Activated CD4-positive, alpha-beta T cell treated with anti-CD3 and anti-CD28 coated beads for 36 hours (primary cell): ENCODE measurements around the gene PHPT1. TPM values are rescaled to one million over a fixed set of nuclear protein-coding genes. Genes with fewer than 3 reads are reported as not detected.
A peak's percentile ranks its signal among the peaks of the same experiment; 100 is the strongest.

Experiments
- microRNA-seq: library from miRNA; unstranded; fragments of <30 nt; microRNA quantifications from one replicate; pipeline ENCODE4 v1.2.0, GENCODE V29; 2021; ENCODE audit warnings: borderline replicate concordance
- total RNA-seq, 2 experiments: library from RNA; stranded (reverse); gene quantifications; one replicate each; pipeline ENCODE4 v1.2.3, GENCODE V29; 2021

The PHPT1 gene
- total RNA-seq, 2 experiments from 2014 or later: 94.5 to 98.9 TPM

Small RNA genes within 50 kb of the gene (microRNA-seq; reads per million reads assigned to microRNA genes)
- gene MIR4292 (not detected), gene MIR4479 (5.3 reads per million, percentile 16 among the genes with 10 or more reads in this experiment)

Other genes with a start within 250 kb of the PHPT1 start
- gene EGFL7, start 186.5 kb upstream of the PHPT1 start, total RNA-seq: 1 to 10 TPM; 1.2 to 1.4 TPM
- 10 to 100 TPM in 1 of 2 experiments, 1 to 10 TPM in 1; 9.0 to 10.4 TPM for gene AGPAT2, start 162.0 kb upstream of the PHPT1 start, total RNA-seq
- under 1 TPM; 0.21 to 0.25 TPM for gene DIPK1B, start 136.8 kb upstream of the PHPT1 start, total RNA-seq
- 1 to 10 TPM in 1 of 2 experiments, under 1 TPM in 1; 0.71 to 1.2 TPM for gene LCN10, start 106.5 kb upstream of the PHPT1 start, total RNA-seq
- gene LCN6, start 100.9 kb upstream of the PHPT1 start, total RNA-seq: not detected
- gene LCN8, start 91.2 kb upstream of the PHPT1 start, total RNA-seq: not detected
- gene LCN15, start 84.9 kb upstream of the PHPT1 start, total RNA-seq: not detected
- 10 to 100 TPM; 30.9 to 47.1 TPM for gene TMEM141, start 58.1 kb upstream of the PHPT1 start, total RNA-seq
- under 1 TPM; 0.47 to 0.55 TPM for gene CCDC183, start 53.1 kb upstream of the PHPT1 start, total RNA-seq
- gene RABL6, start 41.5 kb upstream of the PHPT1 start, total RNA-seq: 10 to 100 TPM; 66.2 to 71.8 TPM
- gene AJM1, start 6.9 kb upstream of the PHPT1 start, total RNA-seq: 1 to 10 TPM; 4.3 to 4.8 TPM
- 10 to 100 TPM; 16.6 to 17.5 TPM for gene MAMDC4, start 2.9 kb downstream of the PHPT1 start, total RNA-seq
- 100 to 1,000 TPM; 282 to 320 TPM for gene EDF1, start 16.9 kb downstream of the PHPT1 start, total RNA-seq
- 10 to 100 TPM; 37.4 to 46.2 TPM for gene TRAF2, start 37.1 kb downstream of the PHPT1 start, total RNA-seq
- gene FBXW5, start 95.3 kb downstream of the PHPT1 start, total RNA-seq: 10 to 100 TPM; 54.4 to 66.4 TPM
- under 1 TPM in 1 of 2 experiments, not detected in 1; 0.77 TPM for gene C8G, start 95.8 kb downstream of the PHPT1 start, total RNA-seq
- gene LCN12, start 102.9 kb downstream of the PHPT1 start, total RNA-seq: 1 to 10 TPM; 1.1 to 1.5 TPM
- gene PTGDS, start 128.1 kb downstream of the PHPT1 start, total RNA-seq: not detected
- gene LCNL1, start 133.6 kb downstream of the PHPT1 start, total RNA-seq: not detected
- 10 to 100 TPM; 52.7 to 67.1 TPM for gene PAXX, start 143.0 kb downstream of the PHPT1 start, total RNA-seq
- not detected for gene CLIC3, start 147.2 kb downstream of the PHPT1 start, total RNA-seq
- gene ABCA2, start 178.8 kb downstream of the PHPT1 start, total RNA-seq: 10 to 100 TPM; 20.4 to 23.7 TPM
- gene FUT7, start 182.7 kb downstream of the PHPT1 start, total RNA-seq: 1 to 10 TPM; 1.3 to 1.6 TPM
- 10 to 100 TPM; 21.0 to 23.1 TPM for gene NPDC1, start 196.8 kb downstream of the PHPT1 start, total RNA-seq
- under 1 TPM in 1 of 2 experiments, not detected in 1; 0.19 TPM for gene ENTPD2, start 204.7 kb downstream of the PHPT1 start, total RNA-seq
- gene SAPCD2, start 221.1 kb downstream of the PHPT1 start, total RNA-seq: 1 to 10 TPM; 6.4 to 8.8 TPM
- 10 to 100 TPM; 12.5 to 14.4 TPM for gene UAP1L1, start 228.1 kb downstream of the PHPT1 start, total RNA-seq
- gene MAN1B1, start 237.6 kb downstream of the PHPT1 start, total RNA-seq: 10 to 100 TPM; 21.6 to 26.7 TPM